ENCODE data around the gene HOXA7. TPM values are rescaled to one million over a fixed set of nuclear protein-coding genes. Genes with fewer than 3 reads are reported as not detected.

The HOXA7 gene
- polyA plus RNA-seq, 1 donor, result 2.3 TPM

- Histone ChIP-seq H3K36me3 (ENCODE audit: control insufficient read depth, insufficient read depth, low read length) (peaks cover 27% of the 10 kb centered on the region), H3K4me3 (ENCODE audit: low read length) (no peak overlapping the region), H3K9me3 (ENCODE audit: control insufficient read depth, low read depth, low read length) (peaks cover 10% of the 10 kb centered on the region), H3K27me3 (ENCODE audit: control insufficient read depth, insufficient read depth, low read length) (peaks cover 3% of the 10 kb centered on the region), H3K27ac (ENCODE audit: low read length) (peak overlapping the region; percentile 80), H3K4me1 (ENCODE audit: control insufficient read depth, insufficient read depth, low read length) (peaks cover 20% of the 10 kb centered on the region)
- no CpG with 5 or more reads among the region's 4 CpGs for WGBS (ENCODE audit: insufficient coverage, low lambda C conversion rate)
- no peak for DNase-seq
Measured at GRCh38 chr7:27109466-27110185, 46.8 kb downstream of the HOXA7 start.

DNA sequence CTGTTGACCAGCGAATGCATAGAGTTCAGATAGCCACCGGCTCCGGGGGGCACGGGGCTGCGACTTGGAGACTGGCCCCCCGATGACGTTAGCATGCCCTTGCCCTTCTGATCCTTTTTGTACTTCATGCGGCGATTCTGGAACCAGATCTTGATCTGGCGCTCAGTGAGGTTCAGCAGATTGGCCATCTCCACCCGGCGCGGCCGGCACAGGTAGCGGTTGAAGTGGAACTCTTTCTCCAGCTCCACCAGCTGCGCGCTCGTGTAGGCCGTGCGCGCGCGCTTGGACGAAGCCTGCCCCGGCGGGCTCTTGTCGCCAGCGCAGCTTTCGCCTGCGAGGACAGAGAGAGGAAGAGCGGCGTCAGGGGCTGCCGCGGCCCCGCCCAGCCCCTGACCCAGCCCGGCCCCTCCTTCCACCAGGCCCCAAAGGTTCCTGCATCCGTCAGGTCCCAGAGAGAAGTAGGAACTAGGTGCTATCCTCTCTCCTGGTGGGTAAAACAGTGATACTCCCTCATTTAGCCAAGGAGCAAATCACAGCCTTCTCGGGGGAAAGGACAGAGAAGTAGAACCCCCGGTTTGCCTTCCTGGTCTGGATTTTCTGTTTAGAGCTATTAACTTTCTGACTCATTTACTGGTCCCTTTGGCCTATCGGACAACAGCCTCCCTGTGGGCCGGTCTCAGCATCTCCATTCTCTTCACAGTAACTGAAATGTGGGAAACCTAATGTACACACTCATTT lies 47.9 kb downstream of the HOXA7 start:
- peak in 1 of 2 donors; percentile 60 for DNase-seq
- peaks cover 6% of the 10 kb centered on the region for H3K27me3 ChIP-seq (ENCODE audit: control insufficient read depth, insufficient read depth, low read length)
- peaks cover 15% of the 10 kb centered on the region for H3K4me1 ChIP-seq (ENCODE audit: control insufficient read depth, insufficient read depth, low read length)
- no CpG with 5 or more reads among the region's 41 CpGs for WGBS (ENCODE audit: insufficient coverage, low lambda C conversion rate)
- H3K27ac ChIP-seq (ENCODE audit: low read length), result peak overlapping the region; percentile 80
- peaks cover 10% of the 10 kb centered on the region for H3K9me3 ChIP-seq (ENCODE audit: control insufficient read depth, low read depth, low read length)
- peaks cover 27% of the 10 kb centered on the region for H3K36me3 ChIP-seq (ENCODE audit: control insufficient read depth, insufficient read depth, low read length)
- H3K4me3 ChIP-seq (ENCODE audit: low read length), result no peak overlapping the region

GRCh38 chr7:27107391-27108381 lies 48.8 kb downstream of the HOXA7 start:
- H3K4me1 ChIP-seq (ENCODE audit: control insufficient read depth, insufficient read depth, low read length), result peaks cover 12% of the 10 kb centered on the region
- WGBS (ENCODE audit: insufficient coverage, low lambda C conversion rate), result 66% methylated on average over 11 of the region's 47 CpGs
- peak overlapping the region; percentile 5 for H3K4me3 ChIP-seq (ENCODE audit: low read length)
- peak overlapping the region; percentile 80 for H3K27ac ChIP-seq (ENCODE audit: low read length)
- DNase-seq, result peak in 1 of 2 donors; percentile 26
- H3K36me3 ChIP-seq (ENCODE audit: control insufficient read depth, insufficient read depth, low read length), result peaks cover 27% of the 10 kb centered on the region
- peaks cover 10% of the 10 kb centered on the region for H3K9me3 ChIP-seq (ENCODE audit: control insufficient read depth, low read depth, low read length)
- H3K27me3 ChIP-seq (ENCODE audit: control insufficient read depth, insufficient read depth, low read length), result peaks cover 12% of the 10 kb centered on the region

- no peak for DNase-seq
- H3K36me3 ChIP-seq (ENCODE audit: control insufficient read depth, insufficient read depth, low read length), result peaks cover 27% of the 10 kb centered on the region
- H3K9me3 ChIP-seq (ENCODE audit: control insufficient read depth, low read depth, low read length), result peaks cover 10% of the 10 kb centered on the region
- H3K27me3 ChIP-seq (ENCODE audit: control insufficient read depth, insufficient read depth, low read length), result peaks cover 17% of the 10 kb centered on the region
- 66% methylated on average over 5 of the region's 14 CpGs for WGBS (ENCODE audit: insufficient coverage, low lambda C conversion rate)
- peak overlapping the region; percentile 80 for H3K27ac ChIP-seq (ENCODE audit: low read length)
- peaks cover 14% of the 10 kb centered on the region for H3K4me1 ChIP-seq (ENCODE audit: control insufficient read depth, insufficient read depth, low read length)
- peak overlapping the region; percentile 3 for H3K4me3 ChIP-seq (ENCODE audit: low read length)
Measured at GRCh38 chr7:27106901-27107240, 49.6 kb downstream of the HOXA7 start.

DNA sequence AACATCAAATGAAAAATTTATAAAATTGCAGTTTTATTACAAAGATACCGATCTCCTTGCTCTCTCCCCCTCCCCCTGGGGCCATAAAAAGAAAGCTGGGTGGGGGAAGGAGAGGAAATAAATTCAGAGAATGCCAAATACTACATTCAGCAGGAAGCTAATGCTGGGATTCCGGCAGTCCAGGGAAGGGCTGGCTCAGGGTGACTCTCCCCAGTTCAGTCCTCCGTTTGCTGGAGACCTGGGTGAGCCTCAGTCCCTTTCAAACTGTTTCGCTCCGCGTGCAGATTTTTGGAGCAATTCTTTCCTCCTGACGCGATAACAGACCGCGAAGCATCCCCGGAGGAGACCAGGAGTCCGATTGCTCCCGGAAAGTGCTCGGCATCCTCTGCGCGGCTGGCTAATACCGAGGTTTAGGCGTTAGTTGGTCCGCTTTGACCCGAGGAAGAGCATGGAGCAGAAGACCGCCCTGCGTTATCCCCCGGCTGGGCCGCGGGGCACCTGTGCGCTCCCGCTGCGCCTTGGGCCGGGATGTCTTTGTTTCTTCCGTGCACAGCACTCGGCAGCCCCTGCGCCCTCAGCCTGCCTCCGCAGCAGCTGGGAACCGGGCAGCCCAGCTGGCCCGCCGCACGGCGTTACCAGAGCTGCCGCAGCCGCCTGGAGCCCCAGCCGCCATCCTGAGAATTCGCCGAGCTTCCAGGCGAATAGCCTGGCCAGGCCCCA lies 50.1 kb downstream of the HOXA7 start:
- peaks cover 10% of the 10 kb centered on the region for H3K9me3 ChIP-seq (ENCODE audit: control insufficient read depth, low read depth, low read length)
- H3K36me3 ChIP-seq (ENCODE audit: control insufficient read depth, insufficient read depth, low read length), result peaks cover 27% of the 10 kb centered on the region
- H3K27me3 ChIP-seq (ENCODE audit: control insufficient read depth, insufficient read depth, low read length), result peaks cover 23% of the 10 kb centered on the region
- peak overlapping the region; percentile 80 for H3K27ac ChIP-seq (ENCODE audit: low read length)
- peaks cover 14% of the 10 kb centered on the region for H3K4me1 ChIP-seq (ENCODE audit: control insufficient read depth, insufficient read depth, low read length)
- no peak for DNase-seq
- peak overlapping the region; percentile 3 for H3K4me3 ChIP-seq (ENCODE audit: low read length)
- no CpG with 5 or more reads among the region's 44 CpGs for WGBS (ENCODE audit: insufficient coverage, low lambda C conversion rate)

- Histone ChIP-seq H3K27ac (ENCODE audit: low read length) (peak overlapping the region; percentile 80), H3K4me3 (ENCODE audit: low read length) (no peak overlapping the region), H3K27me3 (ENCODE audit: control insufficient read depth, insufficient read depth, low read length) (peaks cover 29% of the 10 kb centered on the region), H3K4me1 (ENCODE audit: control insufficient read depth, insufficient read depth, low read length) (peaks cover 10% of the 10 kb centered on the region), H3K36me3 (ENCODE audit: control insufficient read depth, insufficient read depth, low read length) (peaks cover 34% of the 10 kb centered on the region), H3K9me3 (ENCODE audit: control insufficient read depth, low read depth, low read length) (peaks cover 9% of the 10 kb centered on the region)
- 100% methylated on average over 1 of the region's 13 CpGs for WGBS (ENCODE audit: insufficient coverage, low lambda C conversion rate)
- DNase-seq, result no peak
Measured at GRCh38 chr7:27105301-27106031, 51.0 kb downstream of the HOXA7 start.

GRCh38 chr7:27104341-27105058 lies 52.0 kb downstream of the HOXA7 start:
- Histone ChIP-seq H3K36me3 (ENCODE audit: control insufficient read depth, insufficient read depth, low read length) (peaks cover 29% of the 10 kb centered on the region), H3K4me1 (ENCODE audit: control insufficient read depth, insufficient read depth, low read length) (peaks cover 8% of the 10 kb centered on the region), H3K4me3 (ENCODE audit: low read length) (no peak overlapping the region), H3K27ac (ENCODE audit: low read length) (peak overlapping the region; percentile 80), H3K9me3 (ENCODE audit: control insufficient read depth, low read depth, low read length) (peaks cover 6% of the 10 kb centered on the region), H3K27me3 (ENCODE audit: control insufficient read depth, insufficient read depth, low read length) (peaks cover 29% of the 10 kb centered on the region)
- DNase-seq, result peak in 1 of 2 donors; percentile 33
- 90% methylated on average over 2 of the region's 13 CpGs for WGBS (ENCODE audit: insufficient coverage, low lambda C conversion rate)
